ENCODE measurements around the gene TUBGCP5.

TUBGCP5 gene

DNA sequence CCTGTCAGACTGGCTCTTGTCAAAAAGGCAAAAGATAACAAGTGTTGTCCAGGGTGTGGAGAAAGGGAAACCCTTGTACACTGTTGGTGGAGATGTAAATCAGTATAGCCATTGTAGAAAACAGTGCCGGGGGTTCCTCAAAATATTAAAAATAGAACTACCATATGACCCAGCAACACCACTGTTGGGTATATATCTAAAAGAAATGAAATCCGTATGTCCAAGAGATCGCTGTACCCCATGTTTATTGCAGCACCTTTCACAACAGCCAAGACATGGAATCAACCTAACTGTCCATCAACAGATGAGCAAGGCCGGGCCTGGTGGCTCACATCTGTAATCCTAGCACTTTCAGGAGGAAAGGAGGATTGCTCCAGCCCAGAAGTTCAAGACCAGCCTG is 65.4 kb downstream of the TUBGCP5 start:
- DNase-seq, result no peak

DNA sequence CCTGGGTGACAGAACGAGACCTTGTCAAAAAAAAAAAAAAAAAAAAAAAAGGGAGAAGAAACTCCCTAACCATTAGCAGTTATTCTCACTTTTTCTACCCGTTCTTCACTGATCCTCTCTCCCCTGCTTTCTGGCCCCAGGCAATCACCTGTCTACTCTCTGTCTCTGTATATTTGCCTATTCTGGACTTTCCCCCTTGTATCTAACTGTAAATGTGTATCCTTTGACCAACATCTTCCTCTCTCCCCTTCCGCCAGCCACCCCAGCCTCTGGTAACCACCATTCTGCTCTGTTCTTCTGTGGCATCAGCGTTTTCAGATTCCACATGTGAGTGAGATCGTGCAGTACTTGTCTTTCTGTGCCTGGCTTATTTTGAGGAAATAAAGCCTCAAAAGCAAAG is 66.1 kb downstream of the TUBGCP5 start:
- no peak for DNase-seq

DNA sequence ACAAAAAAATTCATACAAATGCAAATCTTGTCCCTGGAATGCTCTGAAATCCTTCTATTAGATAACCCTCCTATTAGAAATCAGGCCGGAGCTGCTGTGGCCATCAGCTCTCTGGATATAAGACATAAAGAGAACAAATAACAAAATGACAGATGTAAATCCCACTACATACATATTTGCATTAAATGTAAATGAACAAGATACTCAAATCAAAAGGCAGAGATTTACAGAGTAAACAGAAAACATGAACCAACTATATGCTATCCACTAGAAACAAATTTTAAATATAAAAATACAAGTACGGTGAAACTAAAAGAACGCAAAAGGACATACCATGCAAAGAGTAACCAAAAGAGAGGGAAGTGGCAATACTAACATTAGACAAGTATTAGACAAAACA is 69.9 kb downstream of the TUBGCP5 start:
- no peak for DNase-seq

DNA sequence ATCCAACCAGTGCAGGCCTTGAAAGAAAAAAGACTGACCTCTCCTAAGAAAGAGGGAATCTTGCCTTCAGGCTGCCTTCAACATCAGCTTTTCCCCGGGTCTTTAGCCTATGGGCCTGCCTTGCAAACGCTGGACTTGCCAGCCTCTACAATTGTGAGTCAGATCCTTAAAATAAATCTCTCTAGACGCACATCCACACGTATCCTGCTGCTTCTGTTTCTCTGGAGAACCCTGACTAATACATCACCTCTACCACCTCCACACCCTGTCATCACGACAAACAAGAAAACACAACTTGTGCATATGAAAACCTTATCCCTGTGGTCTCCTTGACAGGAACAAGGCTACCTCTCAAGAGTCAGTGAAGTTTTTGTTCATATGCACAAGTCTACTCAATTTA is 71.0 kb downstream of the TUBGCP5 start:
- no peak for DNase-seq

DNA sequence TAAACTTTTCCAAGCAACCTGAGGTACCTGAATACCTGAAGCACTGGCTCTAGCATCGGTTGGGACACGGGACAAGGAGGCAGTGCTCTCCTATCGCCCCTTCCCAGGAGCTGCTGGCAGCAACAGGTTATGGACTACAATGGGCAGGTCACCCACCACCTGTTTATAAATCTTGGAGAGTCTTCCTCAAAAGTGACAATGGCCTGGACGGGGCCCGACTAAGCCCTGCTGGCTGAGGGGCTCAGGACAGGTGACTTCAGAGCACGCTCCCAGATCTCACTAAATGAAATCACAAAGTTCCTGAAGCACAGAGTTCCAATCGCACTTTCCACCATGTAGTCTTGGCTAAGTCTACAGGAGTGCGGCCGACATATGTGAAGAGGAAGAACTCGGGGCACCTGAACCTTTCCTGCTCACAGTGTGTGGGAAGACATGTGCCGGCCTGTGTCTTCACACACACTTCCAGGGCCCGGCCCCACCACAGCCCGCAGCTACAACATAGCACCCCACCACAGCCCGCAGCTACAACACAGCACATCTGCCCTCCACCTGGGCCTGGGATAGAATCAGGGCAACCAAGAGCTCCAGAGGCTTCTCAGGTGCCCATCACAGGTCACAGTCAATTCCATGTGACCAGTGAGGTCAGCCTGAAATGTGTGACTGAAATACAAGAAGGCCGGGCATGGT is 72.1 kb downstream of the TUBGCP5 start:
- DNase-seq, result no peak

DNA sequence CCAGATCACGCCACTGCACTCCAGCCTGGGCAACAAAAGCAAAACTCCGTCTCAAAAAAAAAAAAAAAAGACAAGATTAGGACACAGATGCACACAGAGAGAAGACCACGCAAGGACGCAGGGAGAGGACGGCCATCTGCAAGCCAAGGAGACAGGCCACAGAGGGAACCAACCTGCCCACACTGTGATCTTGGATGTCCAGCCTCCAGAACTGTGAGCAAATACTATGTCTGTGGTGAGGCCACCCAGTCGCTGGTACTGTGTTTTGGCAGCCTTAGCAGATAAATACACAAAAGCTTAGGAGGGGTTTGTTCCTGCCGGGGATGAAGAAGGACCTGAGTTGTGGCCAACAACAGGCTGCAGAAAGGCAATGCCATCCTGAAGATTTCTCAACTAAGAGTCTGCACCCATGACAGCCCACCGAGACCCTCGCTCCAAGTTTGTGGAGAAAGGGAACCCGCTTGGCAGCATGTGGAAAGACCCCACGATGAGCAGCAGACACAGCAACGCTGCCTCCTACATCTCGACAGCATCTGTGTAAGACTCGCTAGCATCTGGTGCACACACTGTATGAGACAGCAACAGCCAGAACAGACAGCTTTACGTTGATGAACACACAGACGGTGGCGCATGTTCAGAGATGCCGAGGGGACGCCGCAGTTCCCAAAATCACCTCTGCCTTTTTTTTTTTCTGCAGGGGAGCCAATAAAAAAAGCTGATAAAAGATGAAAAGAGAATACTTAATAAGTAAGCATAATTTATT is 72.9 kb downstream of the TUBGCP5 start:
- no peak for DNase-seq

DNA sequence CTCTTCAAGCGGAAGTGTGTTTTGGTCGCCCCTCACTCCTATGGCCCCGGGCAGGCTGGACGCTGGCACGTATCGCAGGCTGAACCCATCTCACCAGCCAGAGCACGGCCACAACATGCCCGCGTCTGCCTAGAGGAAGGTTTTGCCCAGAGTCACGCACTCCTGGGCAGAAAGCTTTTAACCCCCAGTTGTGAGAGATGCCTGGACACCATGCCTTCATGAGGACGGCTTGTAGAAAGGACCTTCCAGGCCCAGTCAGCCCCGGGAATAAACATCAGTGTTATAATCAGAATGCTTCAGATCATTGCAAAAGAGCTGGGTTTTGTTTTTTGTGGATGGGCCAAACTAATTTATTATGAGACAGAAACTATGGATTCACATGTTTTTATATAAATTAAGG is 75.7 kb downstream of the TUBGCP5 start:
- no peak for DNase-seq

DNA sequence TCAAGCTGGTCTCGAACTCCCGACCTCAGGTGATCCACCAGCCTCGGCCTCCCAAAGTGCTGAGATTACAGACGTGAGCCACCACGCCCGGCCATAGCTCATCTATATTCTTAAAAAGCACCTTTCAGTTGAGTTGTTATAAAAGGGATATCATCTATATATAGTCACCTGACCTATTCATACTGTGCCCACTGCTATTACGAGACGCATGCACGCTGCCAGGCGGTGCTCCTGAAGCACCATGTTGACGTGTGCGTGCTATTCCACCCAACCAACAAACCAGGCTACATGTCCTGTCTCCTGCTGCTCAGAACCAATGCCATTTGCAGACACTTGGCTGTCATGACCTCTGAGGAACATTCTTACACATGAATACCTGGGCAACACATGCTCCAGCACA is 76.8 kb downstream of the TUBGCP5 start:
- DNase-seq, result no peak

DNA sequence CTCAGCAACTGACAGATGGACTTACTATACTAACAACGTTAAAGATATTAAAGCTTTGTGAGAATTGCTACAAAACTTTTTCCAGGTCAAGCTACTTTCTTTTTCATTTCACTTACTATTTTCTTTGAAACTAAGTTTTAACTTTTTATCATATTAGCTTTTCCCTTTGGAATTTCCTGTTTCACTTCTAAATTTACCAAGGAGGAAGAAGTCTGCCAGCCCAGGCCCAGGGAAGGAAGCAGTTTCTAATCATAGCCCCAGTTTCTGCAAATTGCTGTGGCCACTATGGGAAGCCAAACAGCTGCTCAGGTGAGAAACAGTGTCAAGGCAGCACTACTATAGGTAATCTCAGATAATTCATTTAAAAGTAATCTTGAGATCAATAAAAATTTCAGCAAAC is 77.6 kb downstream of the TUBGCP5 start:
- DNase-seq, result no peak

DNA sequence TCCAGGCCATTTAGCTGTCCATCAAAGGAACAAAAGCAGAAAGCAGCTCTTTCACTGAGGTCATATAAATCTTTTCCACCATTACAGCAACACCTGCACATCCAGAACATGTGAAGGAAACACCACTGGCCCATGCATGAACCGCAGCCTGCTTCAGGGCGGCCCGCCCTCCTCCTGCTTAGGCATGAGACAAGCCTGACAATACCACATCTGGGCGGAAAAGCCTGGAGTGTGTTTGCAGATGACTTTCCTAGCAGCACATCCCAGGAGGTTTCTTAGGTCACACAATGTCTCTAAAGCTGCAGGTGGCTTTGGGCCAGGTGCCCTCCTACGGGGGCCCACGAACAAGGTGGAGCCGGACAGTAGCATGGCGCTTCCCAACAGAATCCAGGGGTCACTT is 78.8 kb downstream of the TUBGCP5 start:
- DNase-seq, result no peak

DNA sequence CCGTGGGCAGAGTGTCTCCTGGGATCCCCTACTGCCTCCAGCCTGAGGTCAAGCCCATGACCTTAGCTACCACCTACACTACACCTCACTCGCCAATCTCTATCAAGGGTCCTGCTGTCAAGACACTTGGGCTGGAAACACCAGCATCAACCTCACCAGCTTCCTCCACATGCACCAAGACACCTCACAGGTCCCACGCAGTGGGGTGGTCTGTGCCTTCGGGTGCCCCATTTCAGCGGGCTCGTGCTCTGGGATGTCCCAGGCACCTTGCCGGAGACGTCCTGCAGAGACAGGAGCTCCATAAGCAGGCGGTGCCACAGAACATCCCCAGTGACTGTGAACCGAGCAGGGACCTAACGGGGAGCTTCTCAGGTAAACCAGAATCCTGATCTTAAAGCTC is 79.2 kb downstream of the TUBGCP5 start:
- DNase-seq, result no peak

DNA sequence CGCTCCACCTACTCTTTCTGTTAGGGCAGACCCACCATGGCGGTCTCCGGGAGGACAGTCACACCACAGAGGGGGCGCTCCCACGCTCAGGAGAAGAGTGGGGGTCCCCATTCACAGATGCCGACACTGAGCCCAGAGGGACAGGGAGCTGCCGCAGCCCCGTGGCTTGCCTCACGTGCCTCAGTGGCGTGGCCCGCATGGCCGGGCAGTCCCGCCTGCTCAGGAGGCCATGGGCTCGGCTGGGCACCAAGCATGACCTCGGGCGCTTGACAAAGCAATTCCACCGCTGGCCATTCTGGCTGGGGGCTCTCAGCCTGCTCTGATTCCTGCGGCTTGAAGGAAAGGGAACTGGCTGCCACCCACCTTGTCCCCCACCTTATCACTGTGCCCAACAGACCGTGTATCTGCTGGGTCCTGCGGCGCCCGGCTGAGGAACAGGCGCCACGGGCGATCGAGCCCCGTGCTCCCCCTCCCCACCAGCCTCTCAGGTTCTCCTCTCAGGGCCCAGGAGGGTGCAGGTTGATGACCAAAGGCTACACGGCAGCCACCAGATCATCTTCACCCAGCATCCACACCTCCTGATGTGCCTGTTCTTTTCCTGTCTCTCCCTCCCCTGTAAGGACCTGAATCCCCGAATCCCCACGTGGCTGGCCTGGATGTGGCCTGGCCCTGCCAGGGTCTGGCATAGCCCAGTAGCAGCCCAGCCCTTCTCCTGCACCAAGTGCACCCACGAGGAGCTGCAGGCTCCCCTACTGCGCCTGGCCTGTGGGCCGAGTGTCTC is 79.9 kb downstream of the TUBGCP5 start:
- no peak for DNase-seq

DNA sequence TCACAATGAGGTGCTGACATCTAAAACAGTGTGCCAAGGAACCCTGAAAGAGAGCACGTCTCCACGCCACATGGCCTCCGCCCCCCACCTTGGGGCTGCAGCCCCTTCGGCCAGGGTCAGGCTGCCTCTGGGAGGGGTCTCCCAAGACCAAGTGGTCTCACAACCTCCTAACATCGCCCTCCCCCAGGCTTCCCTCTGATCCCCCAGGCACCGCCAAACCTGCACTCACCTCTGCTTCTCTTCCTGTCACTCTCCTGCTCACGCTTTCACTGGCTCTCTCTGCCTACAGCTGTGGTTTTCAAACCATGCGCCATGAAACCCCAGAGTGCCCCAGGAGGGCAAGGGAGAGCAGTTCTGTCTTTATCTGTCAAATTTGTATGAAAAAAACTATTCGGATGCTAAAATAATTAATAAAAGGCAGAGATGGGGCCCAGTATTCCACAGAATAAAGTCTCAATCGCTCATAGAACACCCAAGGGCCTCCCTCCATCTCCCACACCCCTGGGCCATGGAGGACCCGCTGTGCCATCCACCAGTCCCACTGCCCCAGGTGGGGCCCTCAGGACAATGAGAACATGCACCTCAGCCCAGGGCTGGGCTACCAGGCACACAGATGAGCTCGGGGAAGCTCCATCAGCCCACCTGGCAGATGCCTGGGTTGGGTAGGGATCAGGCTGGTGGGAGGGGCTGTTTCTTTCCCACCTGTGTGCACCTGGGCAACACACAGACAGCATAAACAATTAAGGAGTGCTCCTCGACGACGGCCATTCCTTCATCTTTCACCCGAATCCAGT is 80.7 kb downstream of the TUBGCP5 start:
- no peak for DNase-seq

DNA sequence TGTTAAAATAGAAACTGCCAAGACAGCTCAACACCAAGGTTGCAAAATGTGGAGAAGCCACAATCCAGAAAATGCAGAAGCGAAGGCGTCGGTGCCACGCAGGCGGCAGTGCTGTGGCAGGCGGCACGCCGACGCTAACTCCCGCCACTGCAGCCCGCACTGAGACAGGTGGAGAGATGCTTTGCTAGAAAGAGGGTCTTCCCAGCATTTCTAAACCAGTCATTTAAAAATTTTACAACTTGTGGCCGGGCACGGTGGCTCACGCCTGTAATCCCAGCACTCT is 82.5 kb downstream of the TUBGCP5 start:
- no peak for DNase-seq

DNA sequence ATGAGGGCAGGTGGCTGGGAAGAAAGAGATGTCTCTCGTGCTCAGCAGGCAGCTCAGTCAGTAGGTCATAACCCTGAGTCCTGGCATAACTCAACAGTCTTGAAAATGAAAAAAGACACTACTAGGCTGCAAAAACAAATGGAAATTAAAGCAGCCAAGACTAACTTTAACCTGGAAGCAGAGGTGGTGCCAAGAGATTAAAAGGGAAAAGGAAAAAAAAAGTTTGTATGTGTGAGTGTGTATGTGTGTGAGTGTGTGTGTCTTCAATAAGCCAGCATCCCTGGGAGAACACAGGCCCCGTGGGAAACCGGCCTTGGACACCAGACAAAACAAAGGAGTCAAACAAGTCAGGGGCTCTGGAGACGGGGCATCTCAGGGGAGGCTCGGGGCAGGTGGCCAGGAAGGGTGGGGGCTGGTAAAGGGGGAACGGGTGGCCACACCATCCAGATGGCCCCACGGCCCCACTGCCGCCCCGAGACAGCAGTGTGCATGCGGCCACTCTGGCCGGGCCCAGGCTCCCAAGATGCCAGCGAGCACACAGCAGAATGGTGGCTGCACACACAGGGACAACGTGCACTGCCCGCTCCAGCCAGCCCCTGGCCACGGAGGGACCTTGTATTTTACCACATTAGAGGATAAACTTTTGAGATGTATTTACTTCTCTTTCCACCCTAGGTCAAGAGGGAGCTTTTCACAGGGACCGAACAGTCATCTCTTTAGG is 83.0 kb downstream of the TUBGCP5 start:
- no peak for DNase-seq

DNA sequence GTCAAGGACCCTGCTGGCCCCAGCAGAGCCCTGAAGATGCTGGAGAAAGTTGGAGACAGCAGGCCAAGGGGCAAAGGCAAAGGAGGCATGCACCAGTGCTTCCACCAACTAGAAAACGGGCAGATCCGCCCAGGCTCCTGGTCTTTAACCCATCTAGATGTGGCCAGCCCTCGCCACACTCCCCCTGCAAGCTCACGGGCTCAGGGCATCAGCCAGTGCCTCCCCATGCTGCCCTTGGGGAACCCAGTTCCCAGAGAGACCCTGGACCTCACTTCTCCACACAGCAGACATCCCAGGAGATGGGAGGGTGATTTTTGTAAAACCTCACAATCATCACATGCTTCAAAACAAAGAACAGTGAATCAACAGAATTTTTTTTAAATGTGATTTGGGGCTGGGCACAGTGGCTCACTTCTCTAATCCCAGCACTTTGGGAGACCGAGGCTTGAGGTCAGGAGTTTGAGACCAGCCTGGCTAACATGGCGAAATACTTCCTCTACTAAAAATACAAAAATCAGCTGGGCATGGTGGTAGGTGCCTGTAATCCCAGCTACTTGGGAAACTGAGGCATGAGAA is 83.7 kb downstream of the TUBGCP5 start:
- no peak for DNase-seq

DNA sequence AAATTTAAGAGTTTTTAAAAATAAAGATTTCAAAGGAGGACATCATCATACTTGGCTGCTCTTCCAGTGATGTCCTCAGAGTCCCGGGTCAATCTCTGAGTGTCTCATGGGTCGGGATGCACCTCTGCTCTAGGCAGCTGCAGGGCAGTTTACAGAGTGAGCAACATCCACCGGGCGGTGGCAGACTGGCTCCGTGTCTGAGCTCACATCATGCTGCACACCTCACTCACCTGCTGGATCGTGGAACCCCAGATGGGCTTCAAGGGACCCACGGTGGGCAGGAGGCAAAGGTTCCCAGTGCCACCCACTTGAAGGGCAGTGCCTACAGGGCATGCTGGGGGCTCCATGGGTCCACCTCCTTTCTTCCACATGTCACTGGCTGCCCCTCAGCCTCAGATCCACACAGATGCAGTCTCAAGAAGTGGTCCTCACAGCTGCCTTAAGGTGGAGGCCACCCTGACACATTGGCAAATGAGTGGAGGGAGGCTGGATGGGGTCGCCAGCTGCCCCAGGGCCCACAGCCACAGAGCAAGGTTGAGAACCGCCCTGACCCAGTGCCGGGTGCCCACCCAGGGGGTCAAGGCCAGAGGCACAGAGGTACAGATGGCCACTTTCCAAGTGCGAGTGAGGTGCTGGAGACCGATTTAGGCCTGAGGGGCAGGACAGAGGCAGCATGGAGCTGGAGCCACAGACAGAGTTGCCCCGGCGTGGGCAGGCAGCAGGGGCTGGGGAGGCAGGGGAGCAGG is 84.4 kb downstream of the TUBGCP5 start:
- no peak for DNase-seq

DNA sequence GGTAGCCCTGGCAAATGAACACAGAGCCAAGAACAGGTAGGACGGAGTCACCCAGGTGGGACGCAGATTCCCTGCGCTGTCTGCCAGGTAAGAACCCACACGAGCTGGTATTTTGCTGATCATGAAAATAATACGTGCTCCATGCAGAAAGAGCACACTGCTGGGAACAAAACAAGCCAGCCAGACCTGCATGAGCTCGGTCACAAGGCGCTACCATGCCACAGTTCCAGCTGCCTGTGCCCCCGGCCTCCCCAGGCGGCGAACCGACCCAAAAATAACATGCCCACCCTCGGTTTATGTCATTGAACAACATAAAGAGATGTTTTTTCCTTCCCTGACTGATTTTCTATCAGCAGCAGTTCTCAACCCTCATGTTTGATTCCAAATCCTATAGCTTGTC is 85.0 kb downstream of the TUBGCP5 start:
- DNase-seq, result no peak

DNA sequence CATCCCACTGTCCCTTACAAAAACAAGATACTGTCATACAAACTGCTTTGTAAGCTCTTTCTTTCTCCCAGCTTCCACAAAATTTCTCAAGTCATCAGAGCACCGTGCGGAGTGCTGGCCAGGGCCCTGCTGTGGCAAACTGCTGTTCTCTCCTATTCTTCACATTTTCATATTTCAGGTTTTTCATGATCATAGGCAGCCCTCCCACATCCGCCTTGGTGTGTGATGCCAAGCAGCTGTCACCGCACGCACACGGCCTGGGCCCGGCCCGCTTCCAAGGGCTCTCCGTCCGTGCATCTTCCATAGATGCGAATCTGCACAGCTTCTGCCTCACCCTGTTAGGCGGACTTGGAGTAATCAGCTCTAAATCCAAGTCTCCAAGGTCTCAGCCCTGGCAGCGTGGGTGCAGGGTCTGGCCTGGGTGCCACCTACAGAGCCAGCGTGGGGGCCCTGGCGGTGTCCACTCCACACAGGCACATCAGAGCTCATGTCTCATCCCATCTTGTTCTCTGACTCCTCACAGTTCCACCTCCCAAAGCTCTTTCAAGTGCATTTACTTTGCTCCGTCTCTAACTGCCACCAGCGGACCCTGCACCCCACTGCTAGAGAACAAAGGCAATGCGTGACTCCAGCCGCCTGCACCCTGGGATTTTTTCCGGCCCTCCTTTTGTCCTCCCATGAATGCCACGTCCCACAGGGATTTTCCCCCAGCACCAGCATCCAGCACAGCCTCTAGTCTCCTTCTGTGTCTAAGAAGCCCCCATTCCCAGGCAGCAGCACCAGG is 86.4 kb downstream of the TUBGCP5 start:
- DNase-seq, result no peak

DNA sequence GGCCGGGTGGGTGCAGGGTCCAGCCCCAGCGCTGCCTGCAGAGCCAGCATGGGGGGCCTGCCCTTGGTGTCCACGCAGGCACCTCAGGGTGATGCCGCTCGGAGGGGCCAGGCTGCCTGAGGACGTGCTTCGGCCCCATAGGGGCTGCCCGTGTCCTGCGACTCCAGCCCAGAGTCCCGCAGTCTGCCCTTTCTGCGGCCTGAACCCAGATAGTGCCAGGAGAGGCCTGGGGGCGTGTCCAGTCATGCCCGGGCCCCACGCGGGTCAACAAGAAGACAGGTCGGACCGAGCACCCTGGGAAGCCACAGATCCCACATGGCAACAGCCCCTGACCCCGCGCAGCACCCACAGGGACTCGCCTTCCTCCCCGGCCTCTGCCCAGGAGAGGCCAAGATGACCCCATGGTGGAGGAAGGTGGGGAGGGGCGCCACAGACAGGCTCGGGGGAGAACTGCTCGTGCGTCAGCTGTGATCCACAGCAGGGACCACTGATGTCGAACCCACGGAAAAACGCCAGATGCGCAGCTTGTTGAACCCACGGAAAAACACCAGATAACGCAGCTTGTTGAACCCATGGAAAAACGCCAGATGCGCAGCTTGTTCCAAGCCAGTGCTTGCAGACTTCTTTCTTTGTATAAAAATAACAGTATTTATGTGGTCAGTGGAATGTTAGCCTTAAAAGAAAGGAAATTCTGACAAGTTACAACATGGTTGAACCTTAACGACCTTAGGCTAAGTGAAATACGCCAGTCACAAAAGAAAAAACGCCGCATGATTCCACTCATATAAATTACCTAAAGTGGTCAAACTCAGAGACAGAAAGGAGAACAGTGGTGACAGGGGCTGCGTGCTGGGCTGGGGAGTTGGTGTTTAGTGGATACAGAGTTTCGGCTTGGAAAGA is 87.7 kb downstream of the TUBGCP5 start:
- no peak for DNase-seq
